K562 (cell line): ENCODE results near the gene EGR2. TPM values are rescaled to one million over a fixed set of nuclear protein-coding genes. Genes with fewer than 3 reads are reported as not detected.

Source experiments
- E2F3 ChIP-seq: fragments of 250-450 bp; sonication (Bioruptor Pico); IDR thresholded peaks from 2 replicates; pipeline ENCODE4 v1.4.0; 2020; ENCODE audit warnings: mild to moderate bottlenecking
- E2F6 ChIP-seq, 2 experiments: IDR thresholded peaks; 2 replicates each; pipeline ENCODE4 v1.6.1; 2011; ENCODE audit warnings: borderline replicate concordance in 1 of 2, control low read depth in 1 of 2, low read depth in 1 of 2, low read length in 1 of 2, mild to moderate bottlenecking in 1 of 2, mixed read lengths in 1 of 2, moderate library complexity in 1 of 2; ENCODE audit not compliant: insufficient read depth in 1 of 2, insufficient read length in 1 of 2, poor library complexity in 1 of 2, severe bottlenecking in 1 of 2; ENCODE audit errors: extremely low read depth in 1 of 2
- GTF3C2 ChIP-seq: IDR thresholded peaks from 3 replicates; pipeline ENCODE4 v1.6.1; 2011; ENCODE audit warnings: borderline replicate concordance, mild to moderate bottlenecking, moderate library complexity; ENCODE audit not compliant: insufficient read length; ENCODE audit errors: extremely low read depth
- HOMEZ ChIP-seq: fragments of 250-450 bp; sonication (Bioruptor Pico); IDR thresholded peaks from 2 replicates; pipeline ENCODE4 v1.4.0; 2020; ENCODE audit warnings: mild to moderate bottlenecking, moderate library complexity
- JUND ChIP-seq, 2 experiments: IDR thresholded peaks; 2 replicates in 1 of 2; 3 replicates in 1 of 2; pipeline ENCODE4 v1.6.1; 2011; ENCODE audit warnings: borderline replicate concordance in 2 of 2, low read depth in 2 of 2, low read length in 2 of 2, improper control_type of control experiment in 1 of 2, missing biosample characterization in 1 of 2, missing genetic modification characterization in 1 of 2, missing genetic modification reagents in 1 of 2
- MYC ChIP-seq, 2 experiments: fragments of 250-450 bp in 1 of 2; sonication (Bioruptor Pico) in 1 of 2; IDR thresholded peaks; 2 replicates each; pipeline versions ENCODE4 v1.5.1 to v1.6.1; 2012 to 2021; ENCODE audit warnings: low read depth in 2 of 2, borderline replicate concordance in 1 of 2, improper control_type of control experiment in 1 of 2, low read length in 1 of 2, mild to moderate bottlenecking in 1 of 2, moderate library complexity in 1 of 2
- PATZ1 ChIP-seq: fragments of 250-450 bp; sonication (Bioruptor Pico); IDR thresholded peaks from 2 replicates; pipeline ENCODE4 v1.5.0; 2020; ENCODE audit warnings: mild to moderate bottlenecking, borderline replicate concordance
- PHF20 ChIP-seq: fragments of 450-650 bp; IDR thresholded peaks from 2 replicates; pipeline ENCODE4 v1.6.1; 2018; ENCODE audit not compliant: partially characterized antibody
- PHF8 ChIP-seq: fragments of 200-600 bp; sonication (generic); IDR thresholded peaks from 2 replicates; pipeline ENCODE4 v1.6.1; 2012; ENCODE audit warnings: mixed run types, mild to moderate bottlenecking, inconsistent platforms, low read length, moderate library complexity, borderline replicate concordance
- RAD21 ChIP-seq, 2 experiments: fragments of 250-450 bp in 1 of 2; fragments of 450-650 bp in 1 of 2; sonication (Bioruptor Pico) in 1 of 2; formaldehyde crosslinking in 1 of 2; IDR thresholded peaks in 1 of 2; conservative IDR thresholded peaks in 1 of 2; 2 replicates each; pipeline versions ENCODE4 v1.4.0 to v1.8.0; 2020 to 2022; ENCODE audit warnings: mild to moderate bottlenecking in 2 of 2, moderate library complexity in 1 of 2
- SAFB ChIP-seq: fragments of 200-400 bp; formaldehyde crosslinking; IDR thresholded peaks from 2 replicates; pipeline ENCODE4 v1.6.1; 2017; ENCODE audit warnings: low read depth, low read length, borderline replicate concordance
- SMC3 ChIP-seq: conservative IDR thresholded peaks from 2 replicates; pipeline ENCODE4 v1.6.1; 2011; ENCODE audit warnings: low read depth, low read length, improper control_type of control experiment; ENCODE audit not compliant: insufficient read depth
- SRF ChIP-seq, 2 experiments: fragments of 250-450, 450-650 bp in 1 of 2; sonication (Bioruptor Pico) in 1 of 2; sonication (generic) in 1 of 2; formaldehyde crosslinking; IDR thresholded peaks; 2 replicates each; pipeline versions ENCODE4 v1.5.0 to v1.5.1; 2020 to 2022; ENCODE audit warnings: mild to moderate bottlenecking in 1 of 2, missing genetic modification reagents in 1 of 2
- ZFX ChIP-seq: sonication (generic); formaldehyde crosslinking; IDR thresholded peaks from 2 replicates; pipeline ENCODE4 v1.8.0; 2022; ENCODE audit warnings: mild to moderate bottlenecking, missing genetic modification reagents, moderate library complexity
- ZNF24 ChIP-seq: fragments of 450-650 bp; IDR thresholded peaks from 2 replicates; pipeline ENCODE4 v1.6.1; 2016
- ZNF76 ChIP-seq: fragments of 250-450 bp; sonication (Bioruptor Pico); IDR thresholded peaks from 2 replicates; pipeline ENCODE4 v1.4.0; 2020; ENCODE audit warnings: mild to moderate bottlenecking, moderate library complexity, borderline replicate concordance
- polyA plus RNA-seq, 8 experiments: library from polyadenylated mRNA; depleted of rRNA in 4 of 8; stranded (reverse) in 5 of 8; unstranded in 3 of 8; fragments of >200 nt; fragmentation: Nextera tagmentation in 2 of 8; fragmentation: Illumina TruSeq in 1 of 8; extraction: Ambion mirVana in 2 of 8; extraction: Trizol in 1 of 8; gene quantifications; 2 replicates each; pipeline versions ENCODE4 v1.2.1 to v1.2.3, GENCODE V29; 2011 to 2014; ENCODE audit warnings: inconsistent platforms in 1 of 8, missing spikeins in 1 of 8
- total RNA-seq, 7 experiments: library from RNA; depleted of rRNA in 6 of 7; stranded (reverse); fragments of >200 nt in 6 of 7; fragmentation: Illumina TruSeq in 2 of 7; extraction: Trizol in 2 of 7; gene quantifications; 2 replicates each; pipeline versions ENCODE4 v1.2.1 to v1.2.3, GENCODE V29; 2011 to 2021; ENCODE audit warnings: low replicate concordance in 1 of 7

The EGR2 gene
- total and polyA plus RNA-seq, 9 of the 15 experiments (the other 6 are each of a cell fraction or from before 2014, with no cell fraction given): 0.08 to 0.18 (median 0.12) TPM; not detected in 4

- TF ChIP-seq JUND (IDR thresholded peaks at IDR 0.05; ENCODE audit: borderline replicate concordance, low read depth, low read length): peak; percentile 44; the same call in 1 of the 2 replicates
- TF ChIP-seq JUND (tag; IDR thresholded peaks at IDR 0.05; ENCODE audit: borderline replicate concordance, low read depth, low read length): no peak; the same call in 2 of the 3 replicates
- TF ChIP-seq PHF20: peak; percentile 12
- peak; percentile 23; the same call in 1 of the 2 replicates for TF ChIP-seq MYC (IDR thresholded peaks at IDR 0.05; ENCODE audit: low read depth, low read length)
- TF ChIP-seq MYC (CRISPR knock-in tag; IDR thresholded peaks at IDR 0.05; ENCODE audit: borderline replicate concordance, low read depth): no peak
- 0 out of 2 replicates have a peak, but pooled peaks have one; percentile 11 for TF ChIP-seq SAFB
- peak; percentile 18; the same call in 1 of the 2 replicates for TF ChIP-seq PHF8
- TF ChIP-seq E2F6 (IDR thresholded peaks at IDR 0.05; ENCODE audit: borderline replicate concordance in 1 of 2, extremely low read depth in 1 of 2, insufficient read depth in 1 of 2, insufficient read length in 1 of 2, low read depth in 1 of 2, low read length in 1 of 2, poor library complexity in 1 of 2, severe bottlenecking in 1 of 2): peak; percentile 17 to 84
- 0 out of 2 replicates have a peak, but pooled peaks have one; percentile 36 for TF ChIP-seq E2F3 (CRISPR knock-in tag)
- TF ChIP-seq SMC3: peak; percentile 80
- TF ChIP-seq PATZ1 (CRISPR knock-in tag): no peak
- peak; percentile 11; the same call in 1 of the 2 replicates for TF ChIP-seq ZNF76
- TF ChIP-seq HOMEZ (CRISPR knock-in tag): no peak
- TF ChIP-seq GTF3C2: no peak
- peak; percentile 81 to 84 for TF ChIP-seq RAD21 (CRISPR knock-in tag; conservative IDR thresholded peaks at IDR 0.05 in 1 of 2, IDR thresholded peaks at IDR 0.05 in 1 of 2)
- peak; percentile 69 for TF ChIP-seq ZFX (CRISPR knock-in tag)
- peak in 1 of 2 experiments; percentile 64; a peak in 2 of 4 replicates for TF ChIP-seq SRF (CRISPR knock-in tag; IDR thresholded peaks at IDR 0.05)
- TF ChIP-seq ZNF24: no peak
Measured at GRCh38 chr10:62817766-62818425, 1.7 kb upstream of the EGR2 start (continued).
